ENCODE measurements around the gene KCTD18. TPM values are rescaled to one million over a fixed set of nuclear protein-coding genes. Genes with fewer than 3 reads are reported as not detected.

Gene KCTD18
- total RNA-seq, 4 donors from 2014 or later: 23.7 to 33.8 (median 28.8) TPM

- H3K27me3 ChIP-seq: no peaks in the 10 kb centered on the region
- H3K36me3 ChIP-seq: peaks cover 0 to 61% of the 10 kb centered on the region in 2 donors
- peak overlapping the region in 3 of 4 donors; percentile 63 to 68 (median 68) for H3K27ac ChIP-seq
- TF ChIP-seq CTCF (IDR thresholded peaks at IDR 0.05) (no peak), EP300 (IDR thresholded peaks at IDR 0.05) (no peak)
- no peak for ATAC-seq
- peaks cover 0 to 37% (median 0%) of the 10 kb centered on the region in 3 donors for H3K4me1 ChIP-seq
- H3K9me3 ChIP-seq: no peaks in the 10 kb centered on the region
- 72 to 96% methylated on average over 3 to 5 of the region's 8 CpGs for WGBS, 2 donors (ENCODE audit: low coverage in 1 of 2)
- no peak overlapping the region for H3K4me3 ChIP-seq
Observed at GRCh38 chr2:200467806-200468681, 41.8 kb downstream of the KCTD18 start.

GRCh38 chr2:200466425-200467418, 43.1 kb downstream of the KCTD18 start:
- no peaks in the 10 kb centered on the region for H3K9me3 ChIP-seq
- peaks cover 0 to 59% of the 10 kb centered on the region in 2 donors for H3K36me3 ChIP-seq
- TF ChIP-seq POLR2AphosphoS5 (IDR thresholded peaks at IDR 0.05) (peak; percentile 37), CTCF (IDR thresholded peaks at IDR 0.05) (no peak)
- ATAC-seq: peak; percentile 94
- WGBS, 2 donors (ENCODE audit: low coverage in 1 of 2): 54 to 63% methylated on average over 5 to 12 of the region's 12 CpGs
- H3K4me1 ChIP-seq: peaks cover 0 to 37% (median 0%) of the 10 kb centered on the region in 3 donors
- no peaks in the 10 kb centered on the region for H3K27me3 ChIP-seq
- H3K27ac ChIP-seq: peak overlapping the region; percentile 48 to 68 (median 64)
- no peak overlapping the region for H3K4me3 ChIP-seq

- H3K36me3 ChIP-seq: peaks cover 0 to 50% of the 10 kb centered on the region in 2 donors
- H3K4me3 ChIP-seq: no peak overlapping the region
- no peaks in the 10 kb centered on the region for H3K27me3 ChIP-seq
- H3K4me1 ChIP-seq: peaks cover 0 to 12% (median 0%) of the 10 kb centered on the region in 3 donors
- no peaks in the 10 kb centered on the region for H3K9me3 ChIP-seq
- no peak for ATAC-seq
- 78 to 88% methylated on average over 1 to 2 of the region's 2 CpGs for WGBS, 2 donors (ENCODE audit: low coverage in 1 of 2)
- no peak overlapping the region for H3K27ac ChIP-seq
- TF ChIP-seq POLR2AphosphoS5 (IDR thresholded peaks at IDR 0.05): no peak
Observed at GRCh38 chr2:200463452-200463851, 46.4 kb downstream of the KCTD18 start.

GRCh38 chr2:200461846-200462710, 47.8 kb downstream of the KCTD18 start:
- no peak overlapping the region for H3K27ac ChIP-seq
- 100% methylated on average over 2 of the region's 2 CpGs for WGBS, 2 donors (ENCODE audit: low coverage in 1 of 2)
- ATAC-seq: no peak

More at GRCh38 chr2:200461846-200462710, 47.8 kb downstream of the KCTD18 start:
- Histone ChIP-seq H3K9me3 (no peaks in the 10 kb centered on the region), H3K4me1 (peaks cover 0 to under 1% (median 0%) of the 10 kb centered on the region in 3 donors), H3K36me3 (peaks cover 0 to 37% of the 10 kb centered on the region in 2 donors), H3K27me3 (no peaks in the 10 kb centered on the region), H3K4me3 (no peak overlapping the region)
- TF ChIP-seq POLR2A (IDR thresholded peaks at IDR 0.05) (no peak), EP300 (IDR thresholded peaks at IDR 0.05) (no peak), POLR2AphosphoS5 (IDR thresholded peaks at IDR 0.05) (no peak), CTCF (IDR thresholded peaks at IDR 0.05) (no peak)
